Hypothalamus (tissue), 51 donors: Measurements from ENCODE around the gene F11R.
"Not testable (repeated sequence)": the region's sequence is repeated elsewhere in the genome, so short reads cannot be mapped to it uniquely, and the experiment has no call there.

Experiments
- DNase-seq, 51 donors: peaks; one replicate each; lab custom pipeline; 2025; lab: John Stamatoyannopoulos, UW

The F11R gene

DNA sequence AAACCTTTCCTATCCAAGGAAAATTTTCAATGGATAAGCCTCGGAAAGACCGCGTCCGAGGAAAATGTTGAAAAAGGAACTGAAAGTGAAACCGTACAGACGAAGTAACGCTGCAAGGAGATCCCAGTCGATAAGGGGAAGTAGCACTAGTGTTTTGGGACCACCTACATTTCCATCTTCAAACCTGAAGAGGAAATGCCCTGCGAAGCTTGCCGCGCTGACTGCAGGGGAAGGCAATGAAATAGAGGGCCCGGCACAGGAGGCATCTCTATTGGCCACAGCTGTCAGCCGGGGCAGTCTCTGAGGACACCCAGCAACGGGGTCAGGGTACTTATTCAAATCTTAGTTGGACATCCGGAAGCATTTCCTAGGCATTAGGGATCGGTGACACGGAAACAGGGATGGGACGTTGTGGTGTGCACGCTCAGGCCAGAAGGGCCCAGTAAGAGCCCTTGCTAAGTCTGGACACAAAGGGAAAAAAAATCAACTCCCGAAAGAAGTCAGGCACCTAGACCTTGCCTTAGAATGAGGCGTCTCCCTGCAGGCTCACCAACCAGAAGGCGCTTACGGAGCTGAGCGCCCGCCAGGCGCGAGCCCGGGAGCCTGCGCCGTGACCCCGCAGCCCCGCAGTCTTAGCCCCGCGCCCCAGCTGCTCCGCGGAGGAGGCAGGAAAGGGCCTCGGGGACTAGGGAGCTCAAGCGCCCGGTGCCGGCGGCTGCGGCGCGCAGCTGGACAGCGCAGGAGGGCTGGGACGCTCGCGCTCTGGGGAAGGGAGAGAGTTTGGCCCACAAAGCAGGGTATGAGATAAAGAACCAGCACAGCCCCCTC is 24.2 kb upstream of the F11R start:
- peak in 38 of 51 donors; percentile 23 to 83 (median 56) for DNase-seq

GRCh38 chr1:161044535-161044907 is 23.6 kb upstream of the F11R start:
- DNase-seq, result no peak

GRCh38 chr1:161039546-161039945 is 18.6 kb upstream of the F11R start:
- DNase-seq, result no peak

DNA sequence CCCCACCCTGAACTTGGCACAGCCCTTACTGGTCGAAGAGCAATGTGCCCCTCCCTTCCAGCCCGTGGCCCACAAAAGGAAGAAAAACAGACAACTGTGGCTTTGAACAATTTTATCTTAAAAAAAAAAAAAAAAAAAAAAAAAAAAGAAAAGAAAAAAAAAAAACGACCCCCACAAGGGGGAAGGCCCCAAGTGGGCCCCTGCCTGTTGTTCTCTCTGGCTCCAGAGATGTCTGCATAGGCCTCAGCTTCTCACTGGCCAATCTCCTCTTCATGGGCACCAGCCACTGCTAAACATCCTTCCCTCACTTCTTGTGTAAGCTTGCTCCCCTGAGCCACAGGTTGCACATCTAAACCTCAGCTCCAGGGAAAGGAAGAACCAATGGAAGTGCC is 18.2 kb upstream of the F11R start:
- DNase-seq, result no peak

DNA sequence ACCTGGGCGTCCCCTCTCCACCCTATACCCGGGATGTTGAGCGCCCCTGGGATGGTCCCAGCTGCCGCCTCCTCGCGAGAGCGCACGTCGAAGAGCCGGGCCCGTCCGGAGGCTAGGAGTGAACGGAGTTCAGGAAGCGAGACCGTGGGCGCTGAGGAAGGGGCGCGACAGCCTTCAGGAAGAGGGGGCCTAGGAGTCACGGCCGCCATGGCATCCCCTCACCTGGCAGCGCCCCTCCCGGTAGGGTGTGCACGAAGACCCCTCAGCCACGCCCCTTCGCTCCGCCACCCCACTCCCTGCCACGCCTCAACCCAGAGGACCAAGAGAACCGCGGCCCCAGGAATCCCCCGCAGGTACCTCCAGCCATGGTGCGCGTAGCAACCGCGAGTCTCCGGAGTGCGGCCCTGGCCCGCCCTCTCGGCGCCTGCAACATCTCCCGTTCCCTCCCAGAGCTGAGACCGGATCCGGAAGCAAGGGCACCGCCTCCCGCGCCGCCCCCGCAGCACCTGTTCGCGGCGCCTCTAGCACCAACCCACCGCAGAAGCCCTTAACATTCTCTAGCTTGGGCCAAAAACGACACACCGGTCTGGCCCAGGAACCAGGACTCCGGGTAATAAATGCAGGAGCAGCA is 17.7 kb upstream of the F11R start, which contains the start of gene TSTD1:
TSS of gene TSTD1 (minus strand) at position 442 of the 631 bp plus-strand sequence. CDS start at position 367, 75 bp downstream.
- peak in 14 of 51 donors; percentile 6 to 56 (median 16) for DNase-seq

GRCh38 chr1:161037661-161038522 is 16.9 kb upstream of the F11R start:
- DNase-seq, result peak in 1 of 51 donors; percentile 2

GRCh38 chr1:161033751-161034150 is 12.8 kb upstream of the F11R start:
- no peak for DNase-seq

DNA sequence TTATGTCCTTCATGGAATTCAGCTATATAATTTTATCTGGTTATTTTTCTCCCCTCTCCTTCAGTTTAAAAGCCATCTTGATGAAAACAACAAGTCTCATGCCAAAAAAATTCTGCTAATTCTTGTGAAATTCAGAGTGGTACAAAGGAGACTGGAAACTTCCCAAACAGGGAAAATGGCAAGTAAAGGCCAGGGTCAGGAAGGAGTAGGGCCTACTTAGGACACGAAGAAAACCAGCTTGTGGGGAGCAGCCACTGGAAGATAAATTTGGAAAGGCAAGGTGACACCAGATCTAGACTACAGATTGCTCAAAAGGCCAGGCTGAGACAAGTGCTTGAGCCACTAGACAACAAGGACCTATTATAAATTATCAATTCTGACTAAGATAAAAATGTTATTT is 11.5 kb upstream of the F11R start:
- DNase-seq, result no peak

DNA sequence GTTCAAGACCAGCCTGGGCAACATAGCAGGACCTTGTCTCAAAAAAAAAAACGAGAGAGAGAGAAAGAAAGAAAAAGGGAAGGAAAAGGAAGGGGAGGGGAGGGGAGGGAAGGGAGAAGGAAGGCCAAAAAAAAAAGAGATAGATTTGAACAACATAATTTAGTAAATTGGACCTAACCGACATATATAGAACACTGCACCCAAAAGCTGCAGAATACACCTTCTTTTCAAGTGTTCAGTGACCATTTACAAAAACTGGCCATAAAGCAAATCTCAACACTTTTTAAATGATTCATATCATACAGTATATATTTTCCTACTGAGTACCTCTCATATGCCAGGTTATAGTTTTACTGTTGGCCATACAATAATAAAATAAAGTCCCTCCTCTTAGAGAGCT is 10.9 kb upstream of the F11R start:
- DNase-seq, result no peak

GRCh38 chr1:161029466-161029865 is 8.5 kb upstream of the F11R start:
- DNase-seq, result not testable (repeated sequence)

DNA sequence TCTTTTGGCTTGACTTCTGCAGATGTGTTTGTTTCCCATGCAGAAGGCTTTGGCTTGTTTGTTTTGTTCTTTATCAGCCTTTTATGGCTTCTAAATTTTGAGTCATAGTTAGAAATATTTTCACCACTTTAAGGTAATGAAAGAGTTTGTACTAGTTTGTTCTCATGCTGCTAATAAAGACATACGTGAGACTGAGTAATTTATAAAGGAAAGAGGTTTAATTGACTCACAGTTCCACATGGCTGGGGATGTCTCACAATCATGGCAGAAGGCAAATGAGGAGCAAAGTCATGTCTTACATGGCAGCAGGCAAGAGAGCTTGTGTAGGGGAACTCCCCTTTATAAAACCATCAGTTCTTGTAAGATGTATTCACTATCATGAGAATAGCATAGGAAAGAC is 6.0 kb upstream of the F11R start:
- DNase-seq, result not testable (repeated sequence)

GRCh38 chr1:161022432-161022831 is 1.5 kb upstream of the F11R start:
- not testable (repeated sequence) for DNase-seq

DNA sequence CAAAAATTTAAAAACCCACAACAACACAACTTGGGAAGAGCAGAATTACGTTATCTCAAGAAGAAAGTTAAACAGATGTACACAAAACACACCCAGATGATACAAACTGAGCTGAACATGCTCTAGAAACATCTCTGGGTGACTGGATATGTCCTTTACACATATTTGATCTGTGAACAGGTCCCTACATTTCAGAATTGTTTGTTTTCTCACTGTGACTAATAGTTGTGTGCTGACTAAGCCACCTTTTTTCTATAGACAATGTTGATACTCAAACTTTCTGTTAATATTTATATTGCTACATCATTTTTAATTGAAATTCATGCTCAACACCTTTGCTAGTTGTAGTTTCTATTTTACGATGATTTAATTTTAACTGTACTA is 1.0 kb upstream of the F11R start:
- no peak for DNase-seq

GRCh38 chr1:161021165-161021969 is 415 bp upstream of the F11R start:
- DNase-seq, result peak in 29 of 51 donors; percentile 8 to 74 (median 34)

DNA sequence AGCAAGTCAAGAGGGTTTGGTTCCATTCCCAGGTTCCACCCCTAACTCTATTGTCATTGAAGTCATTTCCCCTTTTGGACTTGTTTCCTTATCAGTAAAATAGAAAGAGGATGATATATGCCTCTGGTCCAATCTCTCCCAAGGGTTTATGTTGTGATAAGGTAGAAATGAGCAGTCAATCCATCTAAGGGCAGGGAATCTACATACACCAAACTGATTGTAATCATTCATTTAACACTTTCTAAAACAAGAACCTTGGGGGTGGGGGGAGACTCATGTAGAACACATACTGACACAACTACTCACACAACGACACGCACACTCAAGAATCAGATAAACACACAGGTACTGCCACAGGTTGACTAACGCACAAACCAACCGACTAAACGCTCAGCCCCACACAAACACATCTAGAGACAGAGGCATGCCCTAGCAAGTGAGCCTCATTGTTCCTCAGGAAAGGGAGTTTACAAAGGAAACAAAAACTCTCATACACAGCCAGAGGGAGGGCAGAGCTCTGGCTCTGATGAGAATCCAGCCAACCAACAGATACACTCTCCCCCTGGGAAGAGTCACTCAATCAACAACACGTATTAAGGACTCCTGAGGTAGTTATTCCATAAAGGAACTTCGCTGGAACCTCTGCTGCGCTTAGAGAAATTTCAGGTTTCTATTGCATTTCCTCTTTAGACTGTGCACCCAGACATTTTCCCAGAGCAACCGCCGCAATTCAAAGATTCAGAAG is 1.0 kb downstream of the F11R start:
- no peak for DNase-seq

DNA sequence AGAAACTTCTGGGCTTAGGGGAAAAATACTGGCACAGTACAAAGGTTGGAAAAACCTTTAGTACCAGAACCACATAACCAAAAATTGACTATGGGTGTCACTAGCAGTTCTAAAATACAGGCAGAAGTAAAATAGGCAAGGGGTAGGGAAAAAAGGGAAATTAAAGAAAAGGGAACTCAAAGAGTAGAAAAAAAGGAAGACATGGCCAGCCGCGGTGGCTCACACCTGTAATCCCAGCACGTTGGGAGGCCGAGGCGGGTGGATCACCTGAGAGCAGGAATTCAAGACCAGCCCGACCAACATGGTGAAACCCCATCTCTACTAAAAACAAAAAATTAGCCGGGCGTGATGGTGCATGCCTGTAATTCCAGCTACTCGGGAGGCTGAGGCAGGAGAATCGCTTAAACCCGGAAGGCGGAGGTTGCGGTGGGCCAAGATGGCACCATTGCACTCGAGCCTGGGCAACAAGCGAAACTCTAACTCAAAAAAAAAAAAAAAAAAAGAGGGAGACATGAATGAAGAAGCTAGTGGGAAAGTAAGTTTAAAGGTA is 1.8 kb downstream of the F11R start:
- not testable (repeated sequence) for DNase-seq

DNA sequence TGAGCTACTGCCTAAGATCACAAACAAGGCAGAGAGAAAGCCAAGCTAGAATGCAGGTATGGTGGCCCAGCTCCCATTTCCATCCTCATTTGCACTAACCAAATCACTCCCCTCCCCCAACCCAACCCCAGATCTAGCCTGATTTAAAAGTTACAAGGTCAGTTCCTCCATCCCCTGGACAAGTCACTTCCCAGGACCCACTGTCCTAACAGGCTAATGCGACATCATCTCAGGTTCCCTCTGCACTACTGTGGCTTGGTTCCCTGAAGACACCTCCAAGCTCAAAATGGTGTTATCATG is 2.4 kb downstream of the F11R start:
- no peak for DNase-seq

- no peak for DNase-seq
Measured at GRCh38 chr1:161017756-161018630, 3.0 kb downstream of the F11R start.
